Fibroblast of skin of left quadriceps (primary cell): ENCODE measurements around the gene FOXN3.

Source experiments
- DNase-seq, 2 experiments: peaks; one replicate each; pipeline ENCODE4 v3.0.0-alpha.2; 2013; ENCODE audit warnings: low read depth in 2 of 2

Gene FOXN3, protein sequence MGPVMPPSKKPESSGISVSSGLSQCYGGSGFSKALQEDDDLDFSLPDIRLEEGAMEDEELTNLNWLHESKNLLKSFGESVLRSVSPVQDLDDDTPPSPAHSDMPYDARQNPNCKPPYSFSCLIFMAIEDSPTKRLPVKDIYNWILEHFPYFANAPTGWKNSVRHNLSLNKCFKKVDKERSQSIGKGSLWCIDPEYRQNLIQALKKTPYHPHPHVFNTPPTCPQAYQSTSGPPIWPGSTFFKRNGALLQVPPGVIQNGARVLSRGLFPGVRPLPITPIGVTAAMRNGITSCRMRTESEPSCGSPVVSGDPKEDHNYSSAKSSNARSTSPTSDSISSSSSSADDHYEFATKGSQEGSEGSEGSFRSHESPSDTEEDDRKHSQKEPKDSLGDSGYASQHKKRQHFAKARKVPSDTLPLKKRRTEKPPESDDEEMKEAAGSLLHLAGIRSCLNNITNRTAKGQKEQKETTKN

DNA sequence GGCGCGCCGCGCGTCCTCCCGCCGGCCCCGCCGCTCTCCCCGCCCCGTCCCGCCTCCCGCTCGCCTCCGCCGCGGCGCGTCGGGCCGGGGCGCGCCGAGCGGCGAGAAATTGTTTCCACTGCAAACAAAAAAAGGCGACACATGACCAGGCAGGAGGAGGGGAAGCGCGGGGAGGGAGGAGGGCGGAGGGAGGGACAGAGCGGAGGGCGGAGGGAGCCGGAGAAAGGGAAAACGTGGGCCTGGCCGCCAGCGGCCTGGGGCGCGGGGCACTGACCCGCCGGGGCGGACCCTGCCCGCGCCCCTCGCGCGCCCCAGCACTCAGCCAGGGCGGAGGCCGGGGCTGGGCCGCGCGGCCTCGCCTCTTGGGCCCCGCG, at the start of gene FOXN3:
TSS of gene FOXN3 (minus strand) at position 143 of the 374 bp plus-strand sequence. CDS start 4,757 bp downstream, outside the sequence.
- DNase-seq: peak; percentile 75 to 76

DNA sequence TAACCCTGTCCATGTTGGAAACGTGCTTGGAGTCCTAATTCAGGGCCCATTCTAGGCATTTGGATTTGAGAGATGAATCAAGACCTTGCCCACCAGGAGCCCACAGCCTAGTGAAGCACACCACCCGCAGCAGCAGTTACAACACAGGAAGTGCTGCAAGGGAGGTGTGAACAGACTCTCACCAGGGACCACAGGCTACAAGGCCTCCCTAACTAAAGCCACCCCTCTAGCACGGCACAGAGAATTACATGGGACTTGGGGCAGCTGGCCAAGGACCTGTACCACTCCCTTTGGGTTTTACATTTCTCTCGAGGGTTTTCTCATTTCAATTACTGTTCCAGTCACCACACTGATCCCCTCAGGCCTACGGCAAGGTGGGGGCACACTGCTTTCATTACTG, 49.5 kb upstream of the FOXN3 start:
- DNase-seq: no peak

DNA sequence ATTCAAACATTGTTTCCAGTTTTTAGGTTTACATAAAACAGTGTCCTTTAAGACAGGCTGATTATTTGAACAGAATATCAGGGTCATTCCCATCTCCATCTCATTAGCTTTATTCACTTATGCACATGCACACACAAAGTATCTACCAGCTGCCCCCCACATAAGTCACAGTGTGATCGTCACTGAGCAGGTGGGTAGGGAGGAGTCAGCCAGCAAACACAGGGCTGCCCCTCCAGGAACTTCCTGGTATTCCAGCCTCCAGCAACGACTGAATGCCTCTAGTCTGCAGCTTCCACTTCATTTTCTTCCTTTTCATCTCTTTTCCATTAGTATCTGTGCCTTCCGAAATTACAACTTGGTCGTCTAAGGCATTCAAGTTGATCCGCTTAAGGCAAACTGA, 48.8 kb upstream of the FOXN3 start:
- DNase-seq: no peak

DNA sequence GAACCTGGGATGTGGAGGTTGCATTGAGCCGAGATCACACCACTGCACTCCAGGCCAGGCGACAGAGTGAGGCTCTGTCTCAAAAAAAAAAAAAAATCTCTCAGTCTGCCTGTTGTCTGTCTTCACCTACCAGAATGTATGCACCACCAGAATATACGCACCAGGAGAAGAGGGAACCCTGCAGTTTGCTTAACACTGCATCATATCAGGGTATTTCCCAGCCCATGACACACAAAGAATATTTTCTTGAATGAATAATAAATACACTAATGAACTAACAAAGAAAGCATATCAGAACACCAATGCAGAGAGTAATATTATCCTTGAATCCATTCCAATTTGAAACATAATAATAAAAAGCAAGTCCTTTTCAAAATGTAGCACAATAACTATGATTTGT, 44.2 kb upstream of the FOXN3 start:
- no peak for DNase-seq

DNA sequence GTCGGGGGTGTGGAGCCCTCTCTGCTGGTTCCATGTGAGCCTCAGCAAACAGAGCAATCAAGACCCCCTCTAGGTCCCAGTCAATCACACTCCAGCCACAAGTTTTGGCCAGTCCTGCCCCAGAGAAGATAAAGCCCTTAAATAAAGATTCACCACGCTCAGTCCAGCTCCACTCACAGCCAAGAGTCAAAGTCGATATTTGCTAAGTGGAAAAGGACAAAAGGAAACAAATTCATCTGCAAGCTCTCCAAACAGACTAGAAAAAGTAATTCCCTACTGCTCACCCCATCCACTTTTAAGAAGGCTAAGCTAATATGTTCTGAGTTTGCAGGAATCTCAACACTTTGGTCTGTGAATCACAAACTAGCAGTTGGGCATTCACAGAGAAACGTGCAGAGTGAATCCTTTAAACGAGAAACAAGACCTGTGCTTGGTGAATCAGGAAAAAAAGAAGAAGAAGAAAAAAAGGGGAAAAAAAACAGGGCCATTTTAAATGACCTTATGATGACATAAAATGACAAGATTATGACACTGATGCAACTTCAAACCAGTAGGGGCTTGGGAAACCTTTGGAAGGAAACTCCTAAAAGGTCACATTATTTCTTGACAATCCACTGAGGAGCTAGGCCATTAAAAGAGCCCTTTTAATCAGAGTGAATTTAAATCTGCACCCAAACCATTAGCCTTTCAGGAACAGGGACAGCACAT, 41.8 kb upstream of the FOXN3 start:
- DNase-seq: no peak

DNA sequence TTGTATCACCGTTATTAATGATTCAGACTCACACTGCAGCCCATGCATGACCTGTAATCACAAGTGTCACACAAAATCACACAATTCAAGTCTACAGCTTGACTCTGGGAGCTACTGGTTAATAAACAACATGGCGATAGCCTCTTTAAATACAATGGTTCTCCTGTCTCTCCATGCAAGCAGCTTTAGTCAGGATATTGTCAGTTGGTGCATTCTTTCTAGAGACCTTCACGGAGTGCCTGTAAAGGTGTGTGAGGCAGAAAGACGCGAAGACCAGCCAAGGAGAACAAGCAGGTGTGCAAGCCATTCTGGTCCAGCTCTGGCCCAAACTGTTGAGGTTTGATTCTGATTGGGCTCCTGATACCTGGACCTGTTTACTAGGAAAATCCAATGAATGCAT, 40.0 kb upstream of the FOXN3 start:
- DNase-seq: no peak

DNA sequence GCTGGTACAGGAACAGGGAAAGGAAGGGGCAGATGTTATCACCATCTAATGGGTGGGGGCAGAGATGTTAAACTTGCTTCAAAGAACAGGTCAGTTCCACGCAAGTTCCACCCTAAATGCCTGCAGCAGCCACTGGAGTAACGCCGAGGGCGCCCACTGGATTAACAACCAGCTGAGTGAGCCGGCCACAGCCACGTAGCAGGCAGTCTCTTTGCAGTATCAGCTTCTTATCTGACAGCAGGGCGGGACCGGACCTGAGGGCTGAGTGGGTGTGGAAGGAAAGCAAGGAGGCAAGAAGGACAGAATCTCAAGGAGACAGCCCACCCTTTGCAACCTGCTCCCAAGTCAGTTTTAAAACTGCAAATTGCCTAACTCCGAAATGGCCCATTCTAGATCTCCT, 38.4 kb upstream of the FOXN3 start:
- no peak for DNase-seq

DNA sequence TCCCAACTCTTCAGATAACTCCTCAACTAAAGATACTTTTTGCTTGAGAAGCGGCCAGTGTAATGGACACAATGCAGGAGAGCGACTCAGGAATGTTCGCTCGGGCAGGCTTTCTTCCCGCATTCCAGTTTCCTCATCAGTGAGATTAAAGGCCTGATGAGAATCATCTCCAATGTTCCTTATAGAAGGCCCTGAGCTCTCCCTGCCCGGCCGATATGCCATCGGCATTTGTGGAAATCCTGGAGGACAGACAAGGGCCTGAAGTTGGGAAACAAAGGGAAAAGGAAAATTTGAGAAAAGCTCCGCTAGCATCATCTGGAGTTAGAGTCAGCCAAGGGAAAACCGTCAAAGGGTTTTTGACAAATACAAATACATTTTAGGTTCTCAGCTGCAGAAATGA, 38.0 kb upstream of the FOXN3 start:
- no peak for DNase-seq

DNA sequence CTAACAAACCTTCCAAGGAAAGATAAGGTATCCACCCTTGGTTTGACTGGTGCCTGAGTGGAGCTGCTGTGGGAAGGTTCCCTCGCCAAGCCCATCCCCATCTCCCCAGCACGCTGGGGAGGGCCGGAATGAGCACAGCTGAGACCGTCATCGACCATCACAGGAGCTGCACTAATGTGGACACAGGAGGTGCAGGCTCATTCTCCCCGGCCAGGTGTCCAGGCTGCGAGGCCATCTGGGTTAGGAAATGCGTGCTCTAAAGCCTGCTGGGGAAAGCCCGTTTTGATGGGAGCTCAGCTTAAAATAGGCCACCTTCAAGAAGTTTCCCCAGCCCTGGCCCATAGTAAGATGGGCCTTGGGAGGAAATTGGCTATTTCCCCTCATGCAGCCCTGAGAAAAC, 35.2 kb upstream of the FOXN3 start:
- no peak for DNase-seq

DNA sequence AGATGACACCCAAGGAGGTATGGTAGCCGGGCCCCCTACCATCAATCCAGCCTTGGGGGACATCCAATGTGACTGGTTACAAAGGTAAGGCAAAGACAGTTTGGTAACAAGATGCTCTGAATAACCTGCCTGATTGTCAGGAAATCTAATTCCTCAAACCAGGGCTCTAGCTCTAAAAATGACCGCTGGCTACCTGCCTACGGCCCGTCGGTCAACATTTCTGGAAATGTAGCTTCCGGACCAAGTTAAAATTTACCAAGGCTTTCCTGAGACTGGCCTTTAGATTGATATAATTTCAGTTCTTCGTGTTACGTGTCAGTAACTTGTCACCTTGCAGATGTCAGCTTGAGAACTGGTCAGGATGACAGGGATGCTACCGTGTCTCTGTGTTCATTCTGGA, 34.2 kb upstream of the FOXN3 start:
- no peak for DNase-seq

DNA sequence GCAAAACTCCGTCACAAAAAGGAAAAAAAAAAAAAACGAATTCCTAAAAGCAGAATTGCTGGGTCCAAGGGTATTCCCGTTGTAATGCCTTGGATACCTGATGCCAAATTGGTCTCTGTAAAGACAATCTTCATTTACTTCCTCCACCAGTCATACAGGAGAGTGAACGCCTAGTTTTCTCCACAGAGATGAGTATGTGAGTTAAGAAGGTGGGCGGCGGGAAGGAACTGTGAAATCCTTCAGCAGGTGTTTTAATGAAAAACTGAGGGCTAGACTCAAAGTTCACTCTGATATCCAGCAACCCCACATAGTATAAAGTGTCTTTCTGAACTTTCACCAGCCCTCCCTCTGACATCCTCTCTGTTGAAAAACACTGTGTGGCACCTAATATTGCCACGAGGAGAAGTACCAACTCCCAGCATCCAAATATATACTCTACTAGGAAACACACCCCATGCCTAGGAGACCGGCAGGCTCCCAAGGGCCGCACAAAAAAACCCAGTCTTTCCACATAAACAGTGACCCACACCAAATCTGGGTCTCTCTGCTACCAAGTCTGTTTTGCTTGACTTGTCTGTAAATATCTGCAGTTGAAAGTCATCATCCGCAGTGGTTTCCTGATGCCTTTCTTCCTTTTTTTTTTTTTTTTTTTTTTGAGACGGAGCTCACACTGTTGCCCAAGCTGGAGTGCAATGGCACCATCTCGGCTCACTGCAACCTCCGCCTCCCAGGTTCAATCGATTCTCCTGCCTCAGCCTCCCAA, 30.3 kb upstream of the FOXN3 start:
- DNase-seq: no peak

DNA sequence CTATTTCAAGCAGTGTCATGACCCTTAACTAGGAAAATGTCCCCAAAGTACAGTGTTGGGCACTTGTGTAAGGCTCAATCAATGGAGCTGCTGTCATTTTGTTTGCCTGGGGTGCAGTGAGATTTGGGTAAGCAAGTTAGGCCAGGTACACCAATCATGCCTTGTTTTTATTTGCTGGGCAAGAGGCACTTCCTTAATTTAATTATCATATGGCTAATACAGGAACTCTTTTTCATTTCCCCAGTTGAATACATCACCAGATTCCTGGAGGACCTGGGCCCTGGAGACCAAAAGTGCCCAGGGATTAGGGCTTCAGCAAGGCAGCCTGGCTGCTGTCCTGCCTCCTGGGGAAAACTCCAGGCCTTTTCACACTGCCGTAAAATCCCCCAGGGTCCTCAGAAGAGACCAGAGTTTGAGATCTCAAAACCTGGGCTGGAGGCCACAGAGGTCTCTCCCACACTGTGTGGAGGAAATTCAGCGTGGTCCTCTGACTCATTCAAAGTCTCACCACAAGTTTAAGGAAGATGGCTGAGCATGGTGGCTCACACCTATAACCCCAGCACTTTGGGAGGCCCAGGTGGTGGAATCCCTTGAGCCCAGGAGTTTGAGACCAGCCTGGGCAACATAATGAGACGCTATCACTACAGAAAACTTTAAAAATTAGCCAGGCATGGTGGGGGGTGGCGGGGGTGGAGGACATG, 28.4 kb upstream of the FOXN3 start:
- DNase-seq: no peak

DNA sequence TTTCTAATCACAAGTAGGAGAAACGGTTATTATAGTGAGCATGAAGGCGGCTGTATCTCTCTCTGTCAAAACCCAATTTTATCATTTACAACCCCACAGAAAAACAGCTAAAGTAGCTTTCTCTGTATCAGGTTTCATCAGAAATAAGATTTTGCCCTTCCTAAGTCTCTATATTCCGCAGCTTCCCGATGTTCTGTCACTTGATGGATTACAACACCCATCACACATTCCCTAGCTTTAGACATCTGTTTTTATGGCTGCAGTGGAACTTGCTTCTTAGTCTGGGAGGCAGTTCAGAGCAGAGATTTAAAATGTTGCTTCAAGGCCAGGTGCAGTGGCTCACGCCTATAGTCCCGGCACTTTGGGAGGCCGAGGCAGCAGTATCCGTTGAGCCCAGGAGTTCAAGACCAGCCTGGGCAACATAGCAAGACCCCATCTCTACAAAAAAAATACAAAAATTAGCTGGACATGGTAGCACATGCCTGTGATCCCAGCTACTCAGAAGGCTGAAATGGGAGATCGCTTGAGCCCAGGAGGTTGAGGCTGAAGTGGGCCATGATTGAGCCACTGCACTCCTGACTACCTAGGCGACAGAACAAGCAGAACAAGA, 27.6 kb upstream of the FOXN3 start:
- DNase-seq: peak in 1 of 2 experiments; percentile 24

DNA sequence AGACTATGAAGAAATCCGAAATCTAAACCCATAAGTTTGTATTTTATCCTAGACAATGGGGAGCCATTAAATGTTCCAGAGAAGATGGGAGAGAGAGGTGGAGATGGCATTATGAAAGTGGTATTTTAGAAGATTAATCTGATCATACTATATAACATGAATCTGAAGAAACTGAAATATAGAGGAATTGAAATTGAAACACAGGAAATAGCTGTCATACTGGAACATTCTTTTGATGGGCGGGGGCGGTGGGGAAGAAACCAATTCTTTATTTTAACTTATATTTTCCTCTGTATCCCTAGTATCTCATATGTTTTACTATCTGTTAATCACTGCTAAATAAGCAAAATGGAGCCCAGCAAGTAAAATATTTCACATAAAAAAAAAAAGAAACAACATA, 27.0 kb upstream of the FOXN3 start:
- no peak for DNase-seq

DNA sequence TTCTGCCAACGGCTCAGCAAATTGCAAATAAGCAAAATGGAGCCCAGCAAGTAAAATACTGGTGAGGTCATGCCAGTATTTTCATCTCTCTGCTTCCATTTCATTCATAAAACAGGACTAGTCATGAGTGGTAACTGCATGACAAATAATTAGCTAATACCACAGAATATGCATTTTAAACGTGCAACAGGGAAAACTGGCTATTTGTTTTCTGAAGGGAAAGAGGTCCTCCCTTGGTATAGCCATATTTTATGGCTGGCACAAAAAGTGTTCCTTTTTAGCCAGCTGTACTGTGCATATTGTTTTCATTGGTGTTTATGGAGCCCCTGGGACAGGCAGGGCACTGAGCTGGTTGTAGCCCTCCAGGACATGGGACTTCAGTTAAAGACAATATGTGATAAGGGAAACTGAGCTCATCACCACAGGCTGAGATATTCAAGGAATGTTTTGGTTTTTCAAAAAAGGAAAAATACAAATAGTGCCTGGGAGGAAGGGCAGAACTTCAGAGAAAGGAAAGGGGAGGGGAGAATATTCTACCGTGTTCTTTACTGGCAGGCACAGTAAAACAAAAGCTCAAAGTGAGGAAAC, 26.1 kb upstream of the FOXN3 start:
- DNase-seq: no peak

DNA sequence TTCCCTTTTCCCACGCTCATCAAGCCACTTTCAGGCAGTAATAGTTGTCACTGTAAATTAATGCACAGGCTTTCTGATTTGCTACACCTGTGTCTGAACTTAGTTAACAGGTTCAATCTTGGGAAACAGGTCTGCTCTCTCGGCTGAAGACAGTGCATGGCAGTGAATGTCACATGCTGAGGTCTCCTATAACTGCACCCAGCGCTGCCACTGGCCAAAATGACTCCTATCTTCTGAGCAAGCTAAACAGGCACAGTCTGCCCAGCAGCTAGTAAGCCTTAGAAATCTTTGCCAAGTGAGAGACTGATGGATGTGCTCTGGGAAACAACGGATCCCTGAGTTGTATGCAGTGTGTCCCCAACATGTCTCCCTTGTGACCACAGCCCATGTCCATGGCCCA, 25.2 kb upstream of the FOXN3 start:
- DNase-seq: no peak

DNA sequence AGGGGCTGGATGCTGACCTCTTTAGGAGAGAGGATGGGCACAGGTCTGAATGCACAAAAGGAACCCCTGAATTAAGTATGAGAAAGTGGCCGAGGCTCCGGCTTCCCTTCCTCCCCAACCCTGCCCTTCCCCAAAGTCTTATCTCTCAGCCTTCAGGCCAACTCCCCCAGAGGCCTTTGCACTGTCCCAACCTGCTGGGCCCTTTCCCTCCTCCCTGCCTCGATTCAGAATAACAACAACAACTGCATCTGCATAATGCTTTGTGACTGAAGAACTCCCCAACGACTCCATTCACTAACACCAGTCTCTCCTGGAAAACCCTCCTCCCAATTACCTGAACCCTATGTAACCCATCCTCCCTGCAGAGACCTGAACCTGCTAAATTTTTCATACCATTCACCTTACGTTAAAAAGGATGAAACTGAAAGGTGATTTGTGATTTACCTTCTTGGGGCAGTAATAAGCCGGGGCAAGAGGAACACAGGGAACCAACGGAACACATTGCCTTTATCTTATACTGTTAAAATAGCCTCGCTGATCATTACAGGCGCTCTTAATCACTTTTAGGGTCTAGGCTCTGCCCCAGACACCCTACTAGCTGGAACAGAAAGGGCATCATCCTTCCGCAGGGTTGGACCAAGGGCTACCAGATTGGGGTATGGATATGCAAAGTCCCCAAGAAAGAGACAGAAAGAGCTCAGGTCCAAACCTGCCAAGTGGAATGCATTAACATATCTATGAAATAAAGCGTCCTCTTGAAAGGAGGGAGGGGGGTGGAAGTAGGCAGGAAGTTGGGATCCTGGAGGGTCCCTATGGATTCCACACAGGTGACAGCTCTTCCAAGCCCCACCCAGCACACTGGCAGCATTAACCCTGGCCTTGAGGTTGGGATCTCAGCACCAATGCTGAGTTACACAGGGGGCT, 24.2 kb upstream of the FOXN3 start:
- no peak for DNase-seq

DNA sequence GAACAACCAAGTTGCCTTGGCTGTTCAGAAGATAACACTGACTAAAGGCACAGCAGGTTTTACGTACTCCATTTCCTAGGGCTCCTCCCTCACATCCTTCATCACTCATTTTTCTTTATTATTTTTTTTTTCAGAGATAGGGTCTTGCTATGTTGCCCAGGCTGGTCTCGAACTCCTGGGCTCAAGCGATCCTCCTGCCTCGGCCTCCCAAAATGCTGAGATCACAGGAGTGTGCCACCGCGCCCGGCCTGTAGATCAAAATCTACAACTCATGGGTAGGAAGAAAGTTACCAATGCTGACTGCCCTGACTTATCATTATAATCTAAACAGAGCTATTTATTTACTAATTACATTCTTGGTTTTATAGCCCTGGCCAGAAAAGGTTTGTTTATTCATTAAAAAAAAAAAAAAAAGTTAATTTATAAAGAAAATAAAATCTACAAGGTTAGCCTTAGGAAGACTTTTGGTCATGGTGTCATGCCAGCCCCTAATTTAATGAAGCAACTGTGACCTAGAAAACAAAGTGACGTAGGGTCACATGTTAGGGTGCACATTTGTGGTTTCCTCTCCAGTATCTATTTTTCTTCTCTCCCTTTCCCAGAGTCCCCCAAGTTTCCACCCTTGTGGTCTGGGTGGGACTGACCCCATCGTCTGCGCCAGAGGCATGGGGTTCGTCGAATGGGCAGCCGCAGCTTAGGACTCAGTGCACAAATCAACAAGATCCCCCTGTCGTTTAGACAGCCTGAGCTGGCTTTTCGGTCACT, 19.0 kb upstream of the FOXN3 start:
- no peak for DNase-seq

DNA sequence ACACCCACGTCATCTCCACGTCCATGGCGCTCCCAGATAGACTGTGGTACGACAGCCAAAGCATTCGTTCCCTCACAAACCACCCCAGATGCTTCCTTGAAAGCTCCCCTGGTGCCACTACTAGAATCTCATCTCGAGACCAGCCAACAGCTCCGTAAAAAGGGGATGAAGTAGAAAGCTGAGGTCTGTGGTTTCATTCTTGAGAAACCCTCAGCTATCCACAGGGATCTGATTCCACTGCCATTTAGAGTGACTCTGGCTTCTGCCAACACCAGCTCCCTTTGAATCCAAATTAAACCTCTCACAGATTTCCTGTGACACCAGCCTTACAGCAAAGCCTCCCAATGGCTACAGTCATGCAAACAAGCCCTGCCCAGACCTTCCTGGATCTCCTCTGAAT, 18.5 kb upstream of the FOXN3 start:
- DNase-seq: no peak
